HG02571 (cell line): ENCODE data around the gene ALDH3B2.
"Not testable (repeated sequence)": the region's sequence is repeated elsewhere in the genome, so short reads cannot be mapped to it uniquely, and the experiment has no call there.

ENCODE experiments used
- ATAC-seq: cut with Tn5 transposase; IDR thresholded peaks from one replicate; pipeline ENCODE4 v1.9.1; 2021; ENCODE audit warnings: mild to moderate bottlenecking, moderate library complexity; ENCODE audit not compliant: unreplicated experiment

Gene ALDH3B2

DNA sequence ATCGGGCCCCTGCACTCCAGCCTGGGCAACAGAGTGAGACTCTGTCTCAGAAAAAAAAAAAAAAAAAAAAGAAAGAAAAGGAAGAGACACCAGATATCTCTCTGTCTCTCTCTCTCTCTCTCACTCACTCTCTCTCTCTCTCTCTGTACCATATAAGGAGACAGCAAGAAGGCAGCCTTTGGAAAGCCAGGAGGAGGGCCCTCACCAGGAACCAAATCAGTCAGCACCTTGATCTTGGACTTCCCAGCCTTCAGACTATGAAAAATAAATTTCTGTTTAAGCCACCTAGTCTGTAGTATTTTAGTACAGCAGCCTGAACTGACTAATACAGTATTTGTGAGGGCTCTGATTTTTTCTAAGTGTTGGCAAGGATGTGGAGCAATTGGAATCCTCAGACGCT is 13.6 kb upstream of the ALDH3B2 start:
- no peak for ATAC-seq

- not testable (repeated sequence) for ATAC-seq
Observed at GRCh38 chr11:67685641-67686332, 11.4 kb upstream of the ALDH3B2 start.

DNA sequence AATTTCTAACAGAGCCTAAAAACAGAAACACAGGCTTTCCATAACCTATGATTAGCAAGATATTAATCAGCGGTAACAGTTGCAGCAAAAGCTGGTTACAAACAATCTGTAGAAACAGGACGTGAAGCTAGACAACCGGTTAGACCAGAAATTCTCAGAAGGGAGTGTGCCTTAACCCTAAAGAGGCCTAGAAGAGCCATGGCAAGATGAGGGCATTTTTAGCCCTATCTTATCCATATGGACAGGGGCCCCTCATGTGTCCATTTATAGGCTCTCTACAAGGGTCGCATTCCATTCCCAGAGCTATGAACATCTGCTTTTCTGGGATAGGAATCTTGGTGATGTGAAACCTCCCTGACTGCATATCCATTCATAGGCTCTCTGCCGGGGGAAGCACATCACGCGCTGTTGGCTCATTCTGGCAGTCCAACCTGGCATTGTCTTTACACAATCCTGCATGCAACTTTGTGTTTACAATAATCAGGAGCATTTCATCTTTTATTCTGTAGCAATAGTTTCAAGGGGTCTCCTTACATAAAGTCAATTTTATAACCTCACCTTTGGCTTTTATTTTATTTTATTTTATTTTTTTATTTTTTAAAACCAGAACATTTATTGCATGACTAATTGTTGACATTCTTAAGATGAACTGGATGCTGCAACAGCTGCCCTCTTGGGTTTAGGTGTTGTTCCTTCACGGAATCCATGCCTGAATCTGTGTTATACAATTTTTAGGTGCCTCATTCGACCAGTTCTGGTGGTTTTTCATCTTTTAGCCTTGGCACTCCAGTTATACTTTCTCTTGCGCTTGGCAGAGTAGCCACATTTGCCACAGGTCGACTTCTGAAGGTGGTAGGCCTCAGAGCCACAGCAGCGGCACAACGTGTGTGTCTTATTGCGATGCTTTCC is 8.0 kb upstream of the ALDH3B2 start:
- not testable (repeated sequence) for ATAC-seq

GRCh38 chr11:67680696-67681470 is 6.5 kb upstream of the ALDH3B2 start:
- ATAC-seq: no peak

DNA sequence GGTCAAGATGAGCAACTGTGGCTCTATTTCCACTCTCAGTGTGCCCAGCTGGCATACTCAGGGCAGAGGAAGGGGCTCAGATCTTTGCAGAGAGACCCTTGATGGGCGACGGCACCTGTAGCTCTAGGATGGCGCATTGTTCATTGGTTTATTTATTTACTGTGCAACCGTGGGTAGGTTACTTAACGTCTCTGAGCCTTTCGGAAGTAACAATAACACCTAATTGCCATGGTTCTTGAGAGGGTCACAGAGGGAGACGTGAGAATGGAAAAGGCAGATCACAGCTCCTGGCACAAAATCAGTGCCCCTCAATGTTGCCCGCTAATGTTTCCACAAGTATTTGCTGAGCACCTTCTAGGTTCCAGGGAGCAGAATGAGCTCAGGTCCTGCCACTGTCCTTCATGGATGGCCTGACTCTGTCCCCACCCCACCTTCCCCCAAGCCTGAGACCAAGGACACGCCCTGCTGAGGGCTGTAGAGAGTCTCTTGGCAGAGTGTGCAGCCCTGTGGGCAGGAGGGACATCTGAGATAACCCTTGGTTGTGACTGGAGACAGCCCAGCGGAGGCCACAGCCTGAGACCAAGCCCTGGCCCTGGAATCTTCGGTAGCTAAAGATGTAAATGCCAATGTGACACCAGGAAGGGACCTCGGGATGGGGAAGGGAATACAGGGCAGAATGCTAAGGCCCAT is 780 bp upstream of the ALDH3B2 start:
- ATAC-seq: no peak

GRCh38 chr11:67673902-67674301 is 521 bp downstream of the ALDH3B2 start:
- ATAC-seq: no peak

DNA sequence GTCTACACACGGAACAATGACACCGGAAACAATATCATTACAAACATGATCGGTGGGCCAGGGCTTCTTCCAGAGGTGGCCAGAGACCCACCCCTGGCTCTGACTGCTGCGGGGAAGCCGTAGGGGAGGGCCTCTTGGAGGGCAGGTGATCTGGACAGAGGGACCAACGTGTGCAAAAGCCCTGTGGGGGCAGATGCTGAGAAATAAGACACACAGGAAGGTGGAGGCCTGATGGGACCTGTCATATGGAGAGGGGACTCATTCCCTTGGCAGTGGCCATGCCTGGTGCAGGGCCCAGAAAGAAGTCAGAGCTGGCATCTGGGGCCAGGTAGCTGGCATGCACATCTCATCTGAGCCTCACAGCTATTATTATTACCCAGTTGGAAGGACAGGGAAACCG is 1.1 kb downstream of the ALDH3B2 start:
- ATAC-seq: no peak

DNA sequence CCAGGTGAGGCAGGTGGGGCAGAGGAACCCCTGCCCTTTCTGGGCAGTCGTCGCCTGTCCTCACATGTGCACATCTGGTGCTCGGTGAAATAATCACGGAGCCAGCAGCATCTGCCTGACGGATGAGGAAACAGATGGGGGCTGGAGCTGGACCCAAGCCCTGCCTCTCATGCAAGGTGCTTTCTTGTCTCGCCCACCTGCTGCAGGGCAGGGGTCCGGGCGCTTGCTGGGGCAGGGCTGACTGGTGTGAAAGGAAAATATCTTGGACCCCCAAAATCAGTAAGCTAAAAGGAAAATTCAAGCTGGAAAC is 3.3 kb downstream of the ALDH3B2 start:
- no peak for ATAC-seq

DNA sequence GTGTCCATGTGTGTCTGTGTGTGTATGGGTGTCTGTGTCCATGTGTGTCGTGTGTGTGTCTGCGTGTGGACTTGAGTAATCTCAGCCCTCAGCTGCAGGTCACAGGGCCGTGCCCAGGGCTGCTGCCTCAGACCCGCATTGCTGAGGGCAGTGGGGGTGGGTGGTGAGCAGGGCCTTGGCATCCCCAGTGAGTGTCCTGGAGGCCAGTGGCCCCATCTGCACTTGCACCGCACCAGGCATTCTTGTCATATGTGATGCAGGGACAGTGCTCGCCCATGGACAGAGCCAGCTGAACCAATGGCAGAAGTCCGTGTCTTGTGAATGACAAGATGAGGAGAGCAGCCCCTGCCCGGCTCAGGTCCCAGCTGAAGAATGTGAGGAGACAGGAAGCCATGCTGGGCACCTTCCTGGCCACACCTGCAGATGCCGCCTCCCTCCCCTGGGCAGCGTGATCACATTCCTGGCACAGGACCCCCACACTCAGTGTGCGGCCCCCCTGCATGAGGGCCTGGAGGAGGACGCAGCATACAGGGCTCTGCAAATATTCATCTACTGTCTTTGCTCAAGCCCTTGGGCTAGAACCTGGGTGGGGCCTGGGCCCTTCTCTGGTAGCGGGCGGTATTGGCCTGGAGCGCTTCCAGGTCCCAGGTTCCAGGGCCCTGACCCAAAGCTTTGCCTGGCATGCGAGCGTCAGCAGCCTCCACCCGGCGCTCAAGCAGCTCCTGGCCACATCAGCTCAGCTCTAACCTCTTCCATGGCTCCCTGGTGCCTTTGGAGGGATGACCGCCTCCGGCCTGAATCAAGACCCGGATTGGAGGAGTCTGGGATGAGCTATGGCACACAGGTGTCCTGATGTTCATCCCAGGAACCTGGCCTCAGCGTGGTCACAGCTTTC is 3.9 kb downstream of the ALDH3B2 start:
- ATAC-seq: no peak

DNA sequence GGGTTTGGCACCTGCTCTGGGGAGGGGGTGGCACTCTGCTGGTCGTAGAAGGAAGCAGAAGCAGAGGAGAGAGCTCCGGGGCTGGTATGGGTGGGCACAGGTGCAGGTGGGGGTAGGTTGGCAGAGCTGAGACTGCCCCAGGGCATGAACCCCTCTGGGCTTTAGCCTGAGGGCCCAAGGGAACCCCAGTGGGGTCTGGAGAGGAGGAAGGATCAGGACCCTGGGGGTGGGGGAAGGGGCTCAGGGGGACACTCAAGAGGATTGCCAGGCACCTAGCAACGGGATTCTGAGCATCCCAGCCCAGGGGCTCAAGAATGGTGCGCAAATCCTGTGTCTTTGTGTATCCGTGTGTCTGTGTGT is 6.3 kb downstream of the ALDH3B2 start:
- ATAC-seq: no peak

- ATAC-seq: no peak
Observed at GRCh38 chr11:67667490-67668191, 6.8 kb downstream of the ALDH3B2 start.

GRCh38 chr11:67666676-67667489 is 7.5 kb downstream of the ALDH3B2 start:
- ATAC-seq: no peak

DNA sequence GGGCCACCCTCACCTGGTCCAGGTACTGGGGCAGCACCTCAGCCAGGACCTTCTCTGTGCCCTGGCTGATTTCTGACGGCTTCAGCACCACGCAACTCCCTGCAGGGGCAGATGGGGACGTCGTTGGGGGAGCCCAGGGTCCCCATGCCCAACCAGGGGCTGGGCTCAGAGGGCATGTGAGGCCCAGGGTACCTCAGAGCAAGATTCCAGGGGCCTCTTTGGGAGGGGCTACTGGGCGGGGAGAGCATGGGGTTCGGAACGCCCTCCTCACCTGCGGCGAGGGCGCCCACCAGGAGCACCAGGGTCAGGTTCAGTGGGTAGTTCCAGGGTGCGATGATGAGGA is 8.1 kb downstream of the ALDH3B2 start:
- ATAC-seq: no peak

DNA sequence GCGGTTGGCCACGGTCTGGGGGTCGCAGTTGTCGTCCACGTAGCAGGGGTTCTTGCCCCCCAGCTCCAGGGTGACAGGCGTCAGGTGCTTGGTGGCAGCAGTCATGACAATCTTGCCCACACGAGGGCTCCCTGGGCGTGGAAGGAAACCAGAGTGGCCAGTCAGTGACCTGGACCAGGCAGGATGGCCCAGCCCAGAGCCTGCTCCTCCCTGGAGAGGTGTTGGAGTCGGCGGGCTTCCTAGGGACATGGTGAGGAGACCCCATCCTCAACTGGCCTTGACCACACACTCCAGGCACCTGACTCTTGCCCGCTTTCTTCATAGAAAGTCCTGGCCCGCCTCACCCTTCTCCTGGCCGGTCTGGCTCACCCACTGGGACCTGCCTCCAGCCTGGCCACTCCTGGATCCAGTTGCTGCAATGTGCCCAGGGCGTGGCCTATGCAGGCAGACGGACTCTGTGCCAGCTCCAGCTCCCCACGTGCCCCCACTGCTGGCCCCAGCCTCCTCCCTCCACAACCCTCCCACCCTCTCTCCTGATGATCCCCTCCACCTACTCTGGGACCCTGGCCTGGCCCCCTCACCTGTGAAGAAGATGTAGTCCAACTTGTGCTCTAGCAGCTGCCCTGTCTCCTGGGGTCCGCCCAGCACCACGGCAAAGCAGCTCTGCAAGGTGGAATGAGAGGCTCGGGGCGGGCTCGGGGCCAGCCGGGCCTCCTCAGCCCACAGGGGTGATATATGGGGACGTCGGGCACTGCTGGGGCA is 8.7 kb downstream of the ALDH3B2 start:
- no peak for ATAC-seq

DNA sequence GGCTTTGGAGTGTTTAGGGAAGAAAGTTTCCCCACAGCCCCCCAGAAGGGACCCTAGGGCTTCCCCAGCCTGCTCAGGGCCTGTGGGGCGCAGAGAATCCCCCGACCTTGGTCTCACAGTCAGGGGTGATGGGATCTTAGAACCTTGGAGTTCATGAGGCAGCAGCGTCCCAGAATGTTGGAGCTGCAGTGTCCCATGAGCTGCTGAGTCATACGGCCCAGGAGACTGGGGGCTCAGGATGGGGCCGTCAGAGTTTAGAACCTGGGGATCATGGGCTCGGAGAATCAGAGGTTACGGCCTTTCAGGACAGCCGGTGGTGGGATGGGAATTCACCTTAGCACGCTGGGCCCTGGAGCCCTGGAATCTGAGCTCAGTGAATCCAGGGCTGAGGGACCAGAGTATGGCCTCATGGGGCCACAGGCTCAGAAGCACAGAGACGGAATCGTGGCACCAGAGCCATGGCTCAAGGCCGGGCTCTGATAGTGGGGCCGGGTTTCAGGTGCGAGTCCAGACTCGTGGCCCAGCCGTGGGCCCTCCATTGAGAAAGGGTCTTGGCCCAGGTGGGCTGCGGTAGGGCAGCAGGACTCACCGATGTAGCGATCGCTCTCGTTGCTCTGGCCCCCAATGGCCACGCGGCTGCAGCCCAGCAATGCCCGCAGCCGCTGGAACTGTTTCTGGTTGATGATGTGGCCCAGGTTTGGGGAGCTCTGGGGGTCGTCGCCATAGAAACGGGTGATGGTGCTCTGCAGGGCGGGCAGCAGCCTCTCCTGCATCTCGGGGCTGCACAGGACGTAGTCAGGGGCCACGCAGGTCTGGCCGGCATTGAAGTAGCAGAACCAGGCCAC is 9.5 kb downstream of the ALDH3B2 start:
- no peak for ATAC-seq

- ATAC-seq: no peak
Observed at GRCh38 chr11:67664213-67664585, 10.2 kb downstream of the ALDH3B2 start.

- no peak for ATAC-seq
Observed at GRCh38 chr11:67663532-67664212, 10.8 kb downstream of the ALDH3B2 start.
